Measurements from ENCODE around the gene TBC1D30.

GRCh38 chr12:64780531-64781279, 43.7 kb upstream of the TBC1D30 start:
- TF ChIP-seq, protein P1, sequence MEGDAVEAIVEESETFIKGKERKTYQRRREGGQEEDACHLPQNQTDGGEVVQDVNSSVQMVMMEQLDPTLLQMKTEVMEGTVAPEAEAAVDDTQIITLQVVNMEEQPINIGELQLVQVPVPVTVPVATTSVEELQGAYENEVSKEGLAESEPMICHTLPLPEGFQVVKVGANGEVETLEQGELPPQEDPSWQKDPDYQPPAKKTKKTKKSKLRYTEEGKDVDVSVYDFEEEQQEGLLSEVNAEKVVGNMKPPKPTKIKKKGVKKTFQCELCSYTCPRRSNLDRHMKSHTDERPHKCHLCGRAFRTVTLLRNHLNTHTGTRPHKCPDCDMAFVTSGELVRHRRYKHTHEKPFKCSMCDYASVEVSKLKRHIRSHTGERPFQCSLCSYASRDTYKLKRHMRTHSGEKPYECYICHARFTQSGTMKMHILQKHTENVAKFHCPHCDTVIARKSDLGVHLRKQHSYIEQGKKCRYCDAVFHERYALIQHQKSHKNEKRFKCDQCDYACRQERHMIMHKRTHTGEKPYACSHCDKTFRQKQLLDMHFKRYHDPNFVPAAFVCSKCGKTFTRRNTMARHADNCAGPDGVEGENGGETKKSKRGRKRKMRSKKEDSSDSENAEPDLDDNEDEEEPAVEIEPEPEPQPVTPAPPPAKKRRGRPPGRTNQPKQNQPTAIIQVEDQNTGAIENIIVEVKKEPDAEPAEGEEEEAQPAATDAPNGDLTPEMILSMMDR (IDR thresholded peaks at IDR 0.05) = peak in 1 of 6 experiments; percentile 21
- TF ChIP-seq POLR2A (IDR thresholded peaks at IDR 0.05) = peak in 2 of 4 donors; percentile 45 to 60

Data from upper lobe of left lung (tissue), 4 donors.